Mesodermal cell (in vitro differentiated cells): ENCODE results near the gene YY1.

ENCODE experiments used
- H3K27ac ChIP-seq: 2 replicates; pipeline ENCODE4 v1.7.0; 2013; ENCODE audit warnings: mild to moderate bottlenecking, low read depth, low read length, moderate library complexity; ENCODE audit not compliant: severe bottlenecking
- H3K36me3 ChIP-seq: 2 replicates; pipeline ENCODE4 v1.7.1; 2013; ENCODE audit warnings: mild to moderate bottlenecking, low read length, moderate library complexity; ENCODE audit not compliant: control insufficient read depth, insufficient read depth
- H3K4me1 ChIP-seq: one replicate; pipeline ENCODE4 v1.7.1; 2013; ENCODE audit warnings: mild to moderate bottlenecking, low read length; ENCODE audit not compliant: insufficient read depth, control insufficient read depth, poor library complexity, severe bottlenecking
- H3K4me3 ChIP-seq: 2 replicates; pipeline ENCODE4 v1.7.0; 2013; ENCODE audit warnings: low read length, control low read depth, mild to moderate bottlenecking; ENCODE audit not compliant: insufficient read depth, poor library complexity, severe bottlenecking; ENCODE audit errors: extremely low read depth
- H3K9me3 ChIP-seq: 2 replicates; pipeline ENCODE4 v1.7.1; 2013; ENCODE audit warnings: mild to moderate bottlenecking, low read length, moderate library complexity; ENCODE audit not compliant: control insufficient read depth
- WGBS, 2 experiments: methylation state at CpG; one replicate each; pipeline ENCODE4 v1.1.5; 2013; ENCODE audit warnings: missing lambda C conversion rate in 2 of 2; ENCODE audit not compliant: insufficient coverage in 2 of 2; 5-methylcytosine and 5-hydroxymethylcytosine counted together

The YY1 gene

GRCh38 chr14:100329233-100330006, 90.5 kb downstream of the YY1 start:
- Histone ChIP-seq H3K27ac (no peak overlapping the region), H3K4me1 (no peaks in the 10 kb centered on the region), H3K36me3 (peaks cover 11% of the 10 kb centered on the region), H3K4me3 (no peak overlapping the region), H3K9me3 (no peaks in the 10 kb centered on the region)
- 86 to 90% methylated on average over 34 to 36 of the region's 36 CpGs for WGBS, 2 experiments

GRCh38 chr14:100330007-100330344, 91.0 kb downstream of the YY1 start:
- H3K27ac ChIP-seq, result no peak overlapping the region
- H3K4me1 ChIP-seq, result no peaks in the 10 kb centered on the region
- H3K4me3 ChIP-seq, result no peak overlapping the region
- no peaks in the 10 kb centered on the region for H3K9me3 ChIP-seq
- H3K36me3 ChIP-seq, result peaks cover 17% of the 10 kb centered on the region
- WGBS, 2 experiments, result 84 to 91% methylated on average over 9 to 10 of the region's 11 CpGs

GRCh38 chr14:100330388-100330931, 91.5 kb downstream of the YY1 start:
- H3K4me3 ChIP-seq, result no peak overlapping the region
- H3K4me1 ChIP-seq, result no peaks in the 10 kb centered on the region
- 87 to 89% methylated on average over 8 to 9 of the region's 13 CpGs for WGBS, 2 experiments
- H3K36me3 ChIP-seq, result peaks cover 19% of the 10 kb centered on the region
- no peaks in the 10 kb centered on the region for H3K9me3 ChIP-seq
- no peak overlapping the region for H3K27ac ChIP-seq

- Histone ChIP-seq H3K36me3 (peaks cover 35% of the 10 kb centered on the region), H3K4me1 (no peaks in the 10 kb centered on the region), H3K9me3 (no peaks in the 10 kb centered on the region), H3K4me3 (no peak overlapping the region), H3K27ac (no peak overlapping the region)
- WGBS, 2 experiments, result 90 to 92% methylated on average over 11 of the region's 11 CpGs
These were observed 93.2 kb downstream of the YY1 start for GRCh38 chr14:100332071-100332639.
